IPS-NIHi11 (cell line): ENCODE data around the gene CSNK1G1.
"Not testable (repeated sequence)": the region's sequence is repeated elsewhere in the genome, so short reads cannot be mapped to it uniquely, and the experiment has no call there.

Source experiments
- DNase-seq: peaks from one replicate; pipeline ENCODE4 v3.0.0; 2012; ENCODE audit warnings: mixed read lengths, low spot score

Gene CSNK1G1

DNA sequence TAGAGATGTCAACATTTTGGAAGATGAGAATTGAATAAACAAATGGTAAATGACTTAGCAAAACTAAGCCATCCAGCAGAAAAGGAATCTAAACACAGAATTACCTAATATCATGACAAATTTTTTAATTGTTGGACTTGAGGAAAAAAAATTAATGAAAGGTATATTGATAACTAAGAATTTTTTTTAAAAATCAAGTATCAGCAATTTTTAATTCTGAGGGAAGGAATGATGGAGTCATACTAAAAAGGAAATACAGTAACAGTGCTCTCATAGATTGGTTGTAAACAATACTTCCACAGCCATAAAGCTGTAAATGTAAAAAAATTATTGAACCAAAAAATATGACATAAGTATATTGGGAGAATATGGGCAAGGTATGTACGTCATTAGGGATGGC, 68.0 kb downstream of the CSNK1G1 start:
- no peak for DNase-seq

DNA sequence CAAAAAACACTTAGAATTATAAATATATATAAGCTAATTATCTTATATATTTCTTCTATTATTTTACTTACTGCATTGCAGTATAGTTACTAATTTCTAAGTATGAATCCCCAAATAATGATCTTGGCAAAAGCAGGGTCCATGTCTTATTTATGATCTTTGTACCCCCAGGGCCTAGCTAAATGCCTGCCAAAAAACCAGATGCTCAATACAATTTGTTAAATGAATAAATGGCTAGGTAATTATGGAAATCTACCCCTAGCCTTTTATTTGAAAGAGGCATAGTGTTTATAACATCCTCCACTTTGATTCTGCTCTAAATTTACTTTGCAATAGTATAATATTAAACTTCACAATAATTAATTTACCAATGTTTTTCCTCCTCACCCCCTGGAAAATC, 69.5 kb downstream of the CSNK1G1 start:
- no peak for DNase-seq

DNA sequence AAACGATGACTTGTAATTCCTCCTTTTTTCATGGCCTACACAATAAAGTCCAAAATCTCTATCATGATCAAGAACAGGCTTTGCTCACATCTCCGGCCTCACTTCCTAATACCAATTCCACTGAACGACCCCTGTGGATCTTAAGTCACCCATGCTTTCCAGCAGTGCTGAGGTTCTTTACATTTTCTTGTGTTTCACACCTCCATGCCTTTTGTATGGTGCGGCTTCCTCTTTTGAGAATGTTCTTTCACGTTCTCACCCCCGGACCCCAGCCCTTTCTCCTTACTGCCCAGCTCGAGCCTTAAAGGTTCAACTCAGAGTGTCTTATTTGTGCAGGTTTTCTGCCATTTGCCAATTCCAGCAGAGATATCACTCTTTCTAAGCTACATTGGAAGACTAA, 70.1 kb downstream of the CSNK1G1 start:
- no peak for DNase-seq

DNA sequence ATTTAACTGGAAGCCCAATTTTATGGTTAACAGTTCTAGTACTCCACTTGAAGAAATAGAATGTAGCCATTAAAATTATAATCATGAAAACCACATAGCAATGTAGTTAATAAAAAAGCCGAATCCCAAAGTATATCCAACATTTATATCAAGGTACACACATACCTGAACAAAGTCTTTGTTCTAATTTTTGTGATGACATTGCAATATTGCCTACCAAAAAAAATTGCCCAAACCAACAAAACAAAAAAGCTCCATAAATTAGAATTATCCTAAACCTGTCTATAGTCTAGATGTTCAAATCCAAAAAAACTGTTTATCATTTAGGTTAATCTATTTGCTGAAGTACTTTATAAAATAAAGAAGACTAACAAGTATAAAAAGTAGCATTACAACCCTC, 70.8 kb downstream of the CSNK1G1 start:
- DNase-seq: no peak

DNA sequence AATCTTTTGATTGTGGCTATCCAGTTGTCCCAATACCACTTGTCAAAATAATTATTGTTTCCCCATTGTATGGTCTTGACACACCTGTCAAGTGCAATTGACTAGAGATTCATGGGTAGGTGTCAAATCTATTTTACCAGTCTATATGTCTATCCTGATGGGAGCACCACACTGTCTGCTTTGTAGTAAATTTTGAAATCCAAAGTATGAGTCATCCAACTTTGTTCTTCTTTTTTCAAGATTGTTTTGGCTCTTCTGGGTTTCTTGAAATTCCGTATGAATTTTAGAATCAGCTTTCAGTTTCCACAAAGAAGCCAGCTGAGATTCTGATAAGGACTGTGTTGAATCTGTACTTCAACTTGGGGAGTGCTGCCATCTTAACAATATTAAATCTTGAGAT, 71.9 kb downstream of the CSNK1G1 start:
- no peak for DNase-seq

DNA sequence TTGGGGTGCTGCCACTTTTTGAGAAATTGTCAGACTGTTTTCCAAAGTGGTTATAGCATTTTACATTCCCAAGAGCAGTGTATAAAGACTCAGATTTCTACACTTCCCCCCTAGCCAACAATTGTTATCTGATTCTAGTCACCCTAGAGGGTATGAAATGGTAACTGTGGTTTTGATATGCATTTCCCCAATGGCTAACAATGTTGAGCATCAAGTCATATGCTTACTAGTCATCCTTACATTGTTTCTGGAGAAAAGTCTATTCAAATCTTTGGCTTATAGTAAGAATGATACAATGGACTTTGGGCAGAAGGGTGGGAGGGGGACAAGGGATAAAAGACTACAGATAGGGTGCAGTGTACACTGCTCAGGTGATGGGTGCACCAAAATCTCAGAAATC, 73.3 kb downstream of the CSNK1G1 start:
- no peak for DNase-seq

DNA sequence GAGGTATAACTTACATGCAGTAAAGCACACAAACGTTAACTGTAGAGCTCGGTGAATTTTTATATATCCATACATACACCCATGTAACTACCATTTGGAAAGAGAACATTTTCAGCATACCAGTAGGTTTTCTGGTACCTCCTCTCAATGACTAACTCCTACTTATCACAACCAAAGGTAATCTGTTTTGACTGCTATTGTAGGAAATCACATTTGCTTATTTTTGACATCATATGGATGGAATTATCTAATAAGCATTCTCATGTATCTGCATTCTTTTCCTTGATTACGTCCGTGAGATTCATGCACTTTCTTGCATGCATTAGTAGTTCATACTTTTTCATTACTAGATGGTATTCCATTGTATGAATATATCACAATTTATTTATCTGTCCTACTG, 76.8 kb downstream of the CSNK1G1 start:
- no peak for DNase-seq

DNA sequence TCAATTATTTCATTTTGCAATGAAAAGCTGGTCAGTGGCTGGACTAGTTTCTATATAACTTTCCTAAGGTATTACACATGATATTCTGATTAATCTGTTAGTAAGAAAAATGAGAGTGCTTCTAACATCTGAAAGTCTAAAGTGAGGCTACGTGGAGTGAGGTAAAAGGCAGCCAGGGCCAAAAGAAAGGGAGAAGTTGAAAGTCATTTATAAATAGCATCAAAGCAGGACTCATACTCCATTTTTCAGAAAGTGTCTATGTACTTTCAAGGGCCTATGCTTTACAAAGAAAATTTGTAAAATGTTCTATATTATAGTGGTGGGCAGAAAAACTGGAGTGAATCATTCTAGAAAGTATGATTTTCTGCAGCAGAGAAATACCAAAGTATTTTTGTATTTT, 80.0 kb downstream of the CSNK1G1 start:
- no peak for DNase-seq

DNA sequence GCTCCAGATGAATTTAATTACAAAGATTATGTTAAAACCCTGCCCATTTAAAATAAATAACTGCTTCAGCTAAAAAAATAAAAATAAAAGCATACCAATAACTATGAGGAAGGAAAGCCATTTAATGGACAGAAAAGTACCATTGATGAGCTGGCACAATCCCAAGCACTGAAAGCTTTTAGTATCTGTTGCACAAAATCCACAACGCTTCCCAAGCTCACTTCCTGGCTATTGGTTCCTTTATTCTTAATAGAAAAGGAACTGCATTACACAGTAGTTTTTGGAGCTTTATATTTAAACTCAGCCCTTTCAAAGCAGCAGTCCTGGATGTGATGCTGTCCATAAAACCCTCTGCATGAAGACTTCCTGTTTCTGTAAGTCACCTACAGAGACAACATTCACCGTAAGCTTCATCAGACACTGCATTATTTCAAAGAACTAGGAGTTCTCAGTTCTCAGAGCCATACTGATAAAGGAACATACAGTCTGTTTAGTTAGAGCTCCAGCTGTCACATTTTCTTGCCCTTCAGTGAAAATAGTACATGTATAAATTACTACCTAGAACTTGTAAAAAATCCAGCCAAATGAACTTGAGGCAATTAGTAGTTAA, 81.5 kb downstream of the CSNK1G1 start:
- DNase-seq: no peak

DNA sequence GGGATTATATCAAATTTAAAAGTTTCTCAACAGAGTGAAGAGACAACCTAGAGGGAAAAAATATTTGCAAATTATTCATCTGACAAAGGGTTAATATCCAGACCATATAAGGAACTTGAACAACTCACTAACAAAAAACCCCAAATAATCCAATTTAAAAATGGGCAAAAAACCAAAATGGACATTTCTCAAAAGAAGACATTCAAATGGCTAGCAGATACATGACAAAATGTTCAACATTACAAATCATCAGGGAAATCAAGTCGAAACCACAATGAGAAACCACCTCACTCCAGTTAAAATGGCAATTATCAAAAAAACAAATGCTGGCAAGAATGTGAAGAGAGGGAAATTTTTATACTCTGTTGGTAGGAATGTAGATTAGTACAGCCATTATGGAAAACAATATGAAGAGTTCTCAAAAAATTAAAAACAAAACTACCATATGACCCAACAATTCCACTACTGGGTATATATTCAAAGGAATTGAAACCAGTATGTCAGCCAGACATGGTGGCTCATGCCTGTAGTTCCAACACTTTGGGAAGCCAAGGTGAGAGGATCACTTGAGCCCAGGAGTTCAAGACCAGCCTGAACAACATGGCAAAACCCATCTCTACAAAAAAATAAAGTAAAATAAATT, 88.5 kb downstream of the CSNK1G1 start:
- DNase-seq: no peak

DNA sequence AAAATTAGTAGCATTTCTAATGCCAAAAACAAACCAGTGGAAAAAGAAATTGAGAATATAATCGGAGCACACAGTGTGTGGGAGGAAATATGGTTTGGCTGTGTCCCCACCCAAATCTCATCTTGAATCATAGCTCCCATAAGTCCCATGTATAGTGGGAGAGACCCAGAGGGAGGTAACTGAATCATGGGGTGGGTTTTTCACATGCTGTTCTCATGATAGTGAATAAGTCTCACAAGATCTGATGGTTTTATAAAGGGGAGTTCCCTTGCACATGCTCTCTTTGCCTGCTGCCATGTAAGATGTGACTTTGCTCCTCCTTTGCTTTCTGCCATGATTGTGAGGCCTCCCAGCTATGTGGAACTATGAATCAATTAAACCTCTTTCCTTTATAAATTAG, 90.8 kb downstream of the CSNK1G1 start:
- DNase-seq: not testable (repeated sequence)

DNA sequence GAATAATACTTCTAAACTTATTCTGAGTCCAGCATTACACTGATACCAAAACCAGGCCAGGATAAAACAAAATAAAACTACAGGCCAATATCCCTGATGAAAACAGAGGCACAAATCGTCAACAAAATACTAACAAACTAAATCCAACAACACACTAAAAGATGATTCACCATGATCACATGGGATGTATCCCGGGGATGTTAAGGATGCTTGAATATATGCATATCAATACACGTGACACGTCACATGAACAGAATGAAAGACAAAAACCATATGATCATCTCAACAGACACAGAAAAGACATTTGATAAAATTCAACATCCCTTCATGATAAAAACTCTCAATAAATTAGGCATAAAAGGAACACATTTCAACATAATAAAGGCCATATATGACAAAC, 91.5 kb downstream of the CSNK1G1 start:
- no peak for DNase-seq

DNA sequence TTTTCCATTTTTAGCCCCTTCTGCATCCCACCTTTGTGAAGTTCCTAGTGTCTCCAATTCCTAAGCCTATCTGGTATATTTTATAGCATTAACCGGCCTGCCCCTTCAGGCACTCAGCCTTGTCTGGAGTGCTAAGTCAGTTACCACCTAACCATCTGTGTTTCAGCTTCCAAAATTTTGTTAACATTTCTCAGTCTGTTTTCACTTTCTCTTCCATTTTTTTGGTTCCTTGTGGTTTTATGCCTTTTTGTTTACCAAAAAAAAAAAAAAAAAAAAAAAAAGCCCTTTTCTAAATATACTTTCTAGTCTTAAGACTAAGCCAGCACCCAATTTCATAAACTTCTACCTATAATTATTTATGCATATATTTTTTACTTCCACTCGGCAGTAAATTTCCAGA, 92.4 kb downstream of the CSNK1G1 start:
- no peak for DNase-seq

DNA sequence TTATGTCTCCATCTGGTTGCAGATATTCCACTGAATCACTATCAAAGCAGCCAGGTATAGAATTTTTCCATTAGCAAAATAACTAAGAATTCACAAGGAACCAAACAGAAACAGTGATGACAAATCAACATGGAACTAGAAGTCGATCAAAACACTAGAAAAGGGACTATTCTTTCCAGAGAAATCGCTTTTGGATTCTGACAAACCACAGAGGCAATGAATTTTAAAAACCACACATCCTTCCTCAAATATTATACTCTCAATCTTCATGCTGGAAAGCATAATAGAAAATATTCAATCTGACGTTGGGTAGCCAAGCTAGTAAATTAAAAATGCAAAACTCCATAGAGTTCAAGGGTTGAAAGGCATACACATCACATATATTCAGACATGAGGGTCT, 99.9 kb downstream of the CSNK1G1 start:
- DNase-seq: no peak

DNA sequence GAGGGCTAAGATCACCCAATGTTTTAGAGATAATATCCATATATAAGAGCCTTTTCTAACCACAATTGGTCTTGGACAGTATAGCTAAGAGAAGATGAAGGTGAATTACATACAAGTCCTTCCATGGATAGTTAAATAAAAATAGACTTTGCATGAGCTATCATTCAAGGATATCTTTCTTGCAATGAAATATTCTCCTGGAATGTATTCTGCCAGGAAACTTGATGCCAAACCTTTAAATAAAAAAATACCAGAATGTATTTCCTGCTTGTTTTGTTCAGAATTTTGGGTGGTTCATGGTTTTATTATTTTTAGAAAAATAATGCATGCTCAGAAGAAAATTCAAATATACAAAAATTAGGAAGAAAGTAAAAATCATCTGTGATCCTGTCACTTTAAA, 104.3 kb downstream of the CSNK1G1 start:
- no peak for DNase-seq

DNA sequence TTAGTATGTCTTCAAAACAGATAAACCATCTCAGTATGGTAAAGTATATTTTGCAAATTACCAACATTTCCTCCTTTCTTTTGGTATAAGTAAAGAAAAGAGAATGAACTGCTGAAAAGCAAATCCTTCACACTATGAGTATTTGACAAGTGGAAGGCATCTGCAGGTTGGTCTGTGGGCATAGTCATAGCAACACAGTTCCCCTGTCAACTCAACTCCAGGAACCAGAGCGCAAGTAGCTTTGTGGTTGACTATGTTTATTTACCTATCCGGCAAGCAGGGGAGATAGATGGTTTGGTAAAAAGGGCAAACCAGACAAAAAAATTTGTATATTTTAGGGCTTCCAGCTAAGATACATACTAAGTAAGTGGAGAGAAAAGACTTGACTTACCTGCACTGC, 104.9 kb downstream of the CSNK1G1 start:
- DNase-seq: no peak

DNA sequence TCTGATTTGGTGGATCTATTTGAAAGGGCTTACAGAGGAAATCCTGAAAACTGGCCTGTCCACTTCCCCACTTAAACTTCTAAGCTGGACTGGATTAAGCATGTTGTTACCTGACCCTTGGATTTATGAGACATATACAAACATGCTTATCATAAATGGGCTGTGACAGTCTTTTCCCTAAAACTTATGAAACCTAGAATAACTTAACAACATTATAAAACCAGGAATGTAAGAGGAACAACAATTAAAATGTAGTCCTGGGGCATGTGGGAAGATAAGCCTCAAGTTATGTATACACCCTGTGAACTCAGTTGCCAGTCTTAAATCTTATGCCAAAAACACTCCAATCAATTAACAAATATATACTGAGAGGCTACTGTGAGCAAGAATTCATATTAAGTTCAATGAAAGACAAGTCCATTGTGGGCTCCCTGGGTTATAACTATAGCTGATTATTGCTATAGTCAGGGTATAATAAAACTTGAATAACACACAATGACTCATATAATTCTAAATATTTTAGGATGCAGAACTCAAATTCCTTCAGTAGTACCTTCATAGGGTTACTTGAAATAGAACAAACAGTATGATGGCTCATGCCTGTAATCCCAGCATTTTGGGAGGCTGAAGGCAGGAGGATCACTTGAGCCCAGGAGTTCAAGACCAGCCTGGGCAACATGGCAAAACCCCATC, 105.9 kb downstream of the CSNK1G1 start:
- DNase-seq: no peak

DNA sequence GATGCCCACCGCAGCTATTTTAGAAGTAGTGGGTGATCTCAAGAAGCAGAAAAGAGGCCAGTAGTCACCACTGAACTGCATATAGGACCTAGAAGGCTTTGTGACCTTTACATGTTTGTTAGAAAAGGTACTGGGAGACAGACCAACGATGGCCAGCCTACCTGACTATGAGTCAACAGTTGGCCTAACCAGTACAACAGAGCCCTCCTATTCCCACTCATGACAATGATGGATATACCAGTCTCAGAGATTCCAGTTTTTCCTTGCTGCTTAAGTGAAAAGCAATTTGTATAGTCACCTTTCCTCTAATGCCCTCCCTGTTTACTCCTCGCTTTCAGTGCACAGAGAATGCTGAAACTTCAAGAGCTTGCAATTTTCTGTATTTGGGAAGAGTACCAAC, 106.6 kb downstream of the CSNK1G1 start:
- DNase-seq: no peak

DNA sequence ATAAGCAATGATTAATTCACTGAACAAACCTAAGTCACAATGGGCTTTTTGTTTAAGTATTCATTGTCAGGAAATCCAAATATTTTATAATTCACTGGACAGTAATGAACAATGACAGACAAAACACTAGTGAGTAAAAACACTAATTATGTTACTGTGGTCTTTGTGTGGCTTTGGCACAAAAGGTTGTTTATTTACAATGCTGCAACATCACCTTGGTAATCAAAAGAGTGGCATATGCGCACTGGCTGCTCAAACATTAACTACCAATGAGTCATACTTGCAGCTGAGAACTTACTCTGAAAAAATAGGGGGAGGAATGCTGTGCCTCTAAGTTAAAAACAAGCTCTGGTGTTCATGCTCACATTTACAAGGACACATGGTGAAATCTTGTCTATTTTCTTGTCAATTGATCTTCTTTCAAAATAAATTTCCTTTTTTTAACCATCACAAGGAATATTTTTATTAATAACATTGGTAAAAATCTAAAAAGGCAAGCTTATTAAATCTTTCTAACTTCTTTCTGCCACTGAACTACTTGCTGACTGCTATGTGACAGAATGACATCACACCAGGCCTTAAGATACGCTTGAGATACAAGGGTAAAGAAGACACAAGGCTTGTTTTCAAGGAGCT, 107.9 kb downstream of the CSNK1G1 start:
- DNase-seq: peak; percentile 53

DNA sequence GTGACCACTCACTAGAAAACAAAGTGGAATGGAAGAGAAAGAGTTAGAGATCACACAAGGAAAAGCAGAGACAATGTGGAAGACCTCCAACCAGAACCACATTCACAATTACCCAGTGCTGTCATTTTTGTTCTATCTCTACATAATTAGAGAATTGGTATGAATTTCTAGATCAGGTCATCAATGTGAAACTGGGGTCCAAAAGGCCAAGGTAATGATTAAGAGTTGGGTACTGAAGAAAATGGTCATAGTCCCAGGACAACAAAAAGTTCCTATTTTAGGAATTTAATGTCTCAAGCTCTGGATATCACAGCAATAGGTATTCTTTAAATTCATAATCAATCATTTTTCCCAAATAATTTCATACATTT, 108.5 kb downstream of the CSNK1G1 start:
- no peak for DNase-seq

DNA sequence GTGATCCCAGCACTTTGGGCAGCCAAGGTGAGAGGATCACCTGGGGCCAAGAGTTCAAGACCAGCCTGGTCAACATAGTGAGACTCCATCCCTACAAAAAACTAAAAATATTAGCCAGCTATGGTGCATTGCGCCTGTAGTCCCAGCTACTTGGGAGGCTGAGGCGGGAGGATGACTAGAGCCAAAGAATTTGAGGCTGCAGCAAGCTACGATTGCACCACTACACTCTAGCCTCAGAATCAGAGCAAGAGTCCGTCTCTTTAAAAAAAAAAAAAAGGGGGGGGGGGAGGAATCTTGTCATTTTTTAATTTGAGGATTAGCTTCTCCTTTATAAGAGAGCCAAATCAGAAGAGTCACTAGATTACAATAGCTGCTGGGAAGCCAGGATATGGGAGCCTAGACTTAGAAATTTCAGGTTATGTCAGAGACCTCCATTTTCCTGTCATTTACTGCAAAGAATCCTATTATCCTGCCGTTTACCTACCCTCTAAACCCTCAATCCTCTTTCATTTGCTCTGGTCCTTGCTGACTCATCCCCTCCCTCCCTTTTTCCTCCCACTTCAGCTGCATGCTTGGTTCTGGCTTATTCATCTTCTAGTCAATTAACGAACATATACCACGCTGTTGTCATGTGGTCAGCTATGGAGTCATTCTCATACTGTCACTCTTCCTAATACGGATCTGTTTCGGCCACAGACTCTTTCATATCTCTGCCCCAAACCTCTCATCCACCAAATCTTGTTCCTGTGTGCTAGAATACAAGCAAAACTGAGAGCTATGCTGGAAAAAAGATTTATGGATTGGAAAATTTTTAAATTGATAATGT, 109.4 kb downstream of the CSNK1G1 start:
- peak; percentile 11 for DNase-seq

DNA sequence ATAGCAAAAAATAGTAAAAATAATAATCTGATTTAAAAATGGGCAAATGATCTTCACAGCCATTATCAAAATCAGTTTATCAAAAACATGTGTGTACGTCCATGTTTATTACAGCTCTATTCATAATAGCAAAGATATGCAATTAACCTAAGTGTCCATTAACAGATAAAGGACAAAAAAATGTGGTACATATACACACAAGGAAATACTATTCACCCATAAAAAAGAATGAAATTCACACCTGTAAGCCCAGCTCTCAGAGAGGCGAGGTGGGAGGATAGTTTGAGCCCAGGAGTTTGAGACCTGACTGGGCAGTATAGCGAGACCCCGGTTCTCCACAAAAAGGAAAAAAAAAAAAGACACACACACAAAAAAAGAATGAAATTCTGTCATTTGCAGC, 110.6 kb downstream of the CSNK1G1 start:
- DNase-seq: no peak
